NCI-H2196 treated with DMSO at 0.1 percent for 48 hours (cell line): ENCODE results near the gene PRR7.

Experiments used
- DNase-seq: peaks from one replicate; lab custom pipeline; 2025; ENCODE audit not compliant: unreplicated experiment; lab: John Stamatoyannopoulos, UW

PRR7 gene

GRCh38 chr5:177466861-177467260 is 20.2 kb downstream of the PRR7 start:
- DNase-seq: no peak

GRCh38 chr5:177467436-177467835 is 20.8 kb downstream of the PRR7 start:
- DNase-seq: no peak

- no peak for DNase-seq
Measured at GRCh38 chr5:177468329-177468684, 21.7 kb downstream of the PRR7 start.

GRCh38 chr5:177468685-177469628 is 22.3 kb downstream of the PRR7 start:
- DNase-seq: peak; percentile 43

- DNase-seq: no peak
Measured at GRCh38 chr5:177469750-177470525, 23.3 kb downstream of the PRR7 start.

- DNase-seq: no peak
Measured at GRCh38 chr5:177470759-177471536, 24.3 kb downstream of the PRR7 start.

GRCh38 chr5:177471610-177472356 is 25.2 kb downstream of the PRR7 start:
- no peak for DNase-seq

GRCh38 chr5:177472460-177473442 is 26.1 kb downstream of the PRR7 start:
- no peak for DNase-seq

- DNase-seq: peak; percentile 39
Measured at GRCh38 chr5:177473443-177474001, 26.9 kb downstream of the PRR7 start, which contains the start of gene DBN1. DBN1 (minus strand) TSS chr5:177473634; CDS start chr5:177473521, 113 bp downstream.

- DNase-seq: no peak
Measured at GRCh38 chr5:177474002-177474476, 27.4 kb downstream of the PRR7 start.

GRCh38 chr5:177474846-177475562 is 28.4 kb downstream of the PRR7 start:
- DNase-seq: no peak

GRCh38 chr5:177475563-177476427 is 29.2 kb downstream of the PRR7 start:
- DNase-seq: no peak

GRCh38 chr5:177476531-177477233 is 30.1 kb downstream of the PRR7 start:
- DNase-seq: no peak

GRCh38 chr5:177477701-177478477 is 31.3 kb downstream of the PRR7 start:
- DNase-seq: no peak

- peak; percentile 57 for DNase-seq
Measured at GRCh38 chr5:177478711-177479646, 32.4 kb downstream of the PRR7 start.
